Stimulated activated CD8-positive, alpha-beta memory T cell treated with anti-CD3 and anti-CD28 coated beads, Interleukin-15, amount 100 ng/mL, for 4 hours (primary cell): ENCODE results near the gene HSPA6.
"Not testable (repeated sequence)": the region's sequence is repeated elsewhere in the genome, so short reads cannot be mapped to it uniquely, and the experiment has no call there.

Experiments used
- DNase-seq, 2 donors: peaks; one replicate each; pipeline ENCODE4 v3.0.0-alpha.2; 2020; ENCODE audit warnings: low read depth in 2 of 2

Gene HSPA6

DNA sequence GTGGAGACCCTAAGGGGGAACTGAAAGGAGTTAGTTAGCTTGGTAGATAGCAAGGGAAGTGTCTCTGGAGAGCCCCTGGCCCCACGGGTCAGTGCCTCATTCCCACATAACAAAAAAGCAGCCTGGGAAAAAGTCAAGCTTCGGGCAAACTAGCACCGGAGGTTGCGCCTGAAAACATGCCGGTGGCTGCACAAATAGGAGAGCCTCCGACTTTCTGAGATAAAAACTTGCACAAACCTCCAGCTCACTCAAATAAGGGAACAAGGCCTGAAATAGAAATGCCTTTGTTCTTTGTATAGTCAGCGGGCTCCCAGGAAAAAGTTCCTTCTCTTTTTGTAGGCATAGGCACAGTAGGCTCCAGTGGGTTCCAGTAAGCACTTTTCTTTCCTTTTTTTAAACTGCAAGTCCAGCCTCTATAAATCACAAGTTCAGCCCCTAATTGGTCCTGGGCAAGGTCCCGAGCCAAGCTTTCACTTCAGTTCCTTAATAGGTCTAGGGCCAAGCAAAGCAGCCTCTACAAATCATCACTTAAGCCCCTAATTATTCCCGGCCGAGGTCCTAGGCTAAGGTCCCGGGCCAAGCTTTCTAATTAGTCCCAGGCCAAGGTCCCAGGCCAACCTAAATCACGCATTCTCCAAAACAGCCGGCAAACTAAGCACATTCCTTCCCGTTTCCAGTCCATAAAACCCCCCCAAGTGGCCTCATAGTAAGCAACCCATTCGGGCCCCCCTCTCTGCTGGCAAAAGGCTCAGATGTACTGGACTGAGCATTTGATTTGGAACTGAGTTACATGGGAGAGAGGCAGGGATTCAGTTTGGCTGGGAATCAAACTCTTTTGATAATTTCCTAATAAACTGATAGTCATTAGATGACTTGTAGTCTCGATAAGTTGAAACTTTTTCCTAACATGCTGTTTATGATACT lies 8.6 kb downstream of the HSPA6 start:
- DNase-seq, result not testable (repeated sequence)

DNA sequence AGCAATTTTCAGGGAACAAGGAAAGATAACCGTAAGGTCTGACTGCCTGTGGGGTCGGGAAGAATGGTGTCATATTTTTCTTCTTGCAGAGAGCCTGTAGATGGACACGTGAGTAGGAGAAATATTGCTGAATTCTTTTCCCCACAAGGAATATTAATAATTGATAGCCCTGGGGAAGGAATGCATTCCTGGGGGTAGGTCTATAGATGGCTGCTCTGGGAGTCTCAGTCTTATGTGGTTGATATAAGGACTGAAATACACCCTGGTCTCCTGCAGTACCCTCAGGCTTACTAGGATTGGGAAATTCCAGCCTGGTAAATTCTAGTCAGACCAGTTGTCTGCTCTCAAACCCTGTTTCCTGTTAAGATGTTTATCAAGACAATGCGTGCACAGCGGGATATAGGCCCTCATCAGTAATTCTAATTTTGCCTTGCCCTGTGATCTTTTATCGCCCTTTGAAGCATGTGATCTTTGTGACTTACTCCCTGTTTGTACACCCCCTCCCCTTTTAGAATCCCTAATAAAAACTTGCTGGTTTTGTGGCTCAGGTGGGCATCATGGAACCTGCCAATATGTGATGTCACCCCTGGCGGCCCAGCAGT lies 12.8 kb downstream of the HSPA6 start:
- not testable (repeated sequence) for DNase-seq

DNA sequence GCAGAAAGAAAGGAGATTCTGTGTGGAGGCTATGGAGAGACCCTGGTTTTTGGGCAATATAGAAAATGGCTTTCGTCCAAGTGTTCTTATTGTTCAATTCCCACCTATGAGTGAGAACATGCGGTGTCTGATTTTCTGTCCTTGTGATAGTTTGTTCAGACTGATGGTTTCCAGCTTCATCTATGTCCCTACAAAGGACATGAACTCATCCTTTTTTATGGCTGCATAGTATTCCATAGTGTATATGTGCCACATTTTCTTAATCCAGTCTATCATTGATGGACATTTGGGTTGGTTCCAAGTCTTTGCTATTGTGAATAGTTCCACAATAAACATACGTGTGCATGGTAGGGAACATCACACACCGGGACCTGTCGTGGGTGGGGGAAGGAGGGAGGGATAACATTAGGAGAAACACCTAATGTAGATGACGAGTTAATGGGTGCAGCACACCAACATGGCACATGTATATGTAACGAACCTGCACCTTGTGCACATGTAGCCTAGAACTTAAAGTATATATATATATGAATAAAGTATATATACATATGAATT lies 14.7 kb downstream of the HSPA6 start:
- not testable (repeated sequence) for DNase-seq

DNA sequence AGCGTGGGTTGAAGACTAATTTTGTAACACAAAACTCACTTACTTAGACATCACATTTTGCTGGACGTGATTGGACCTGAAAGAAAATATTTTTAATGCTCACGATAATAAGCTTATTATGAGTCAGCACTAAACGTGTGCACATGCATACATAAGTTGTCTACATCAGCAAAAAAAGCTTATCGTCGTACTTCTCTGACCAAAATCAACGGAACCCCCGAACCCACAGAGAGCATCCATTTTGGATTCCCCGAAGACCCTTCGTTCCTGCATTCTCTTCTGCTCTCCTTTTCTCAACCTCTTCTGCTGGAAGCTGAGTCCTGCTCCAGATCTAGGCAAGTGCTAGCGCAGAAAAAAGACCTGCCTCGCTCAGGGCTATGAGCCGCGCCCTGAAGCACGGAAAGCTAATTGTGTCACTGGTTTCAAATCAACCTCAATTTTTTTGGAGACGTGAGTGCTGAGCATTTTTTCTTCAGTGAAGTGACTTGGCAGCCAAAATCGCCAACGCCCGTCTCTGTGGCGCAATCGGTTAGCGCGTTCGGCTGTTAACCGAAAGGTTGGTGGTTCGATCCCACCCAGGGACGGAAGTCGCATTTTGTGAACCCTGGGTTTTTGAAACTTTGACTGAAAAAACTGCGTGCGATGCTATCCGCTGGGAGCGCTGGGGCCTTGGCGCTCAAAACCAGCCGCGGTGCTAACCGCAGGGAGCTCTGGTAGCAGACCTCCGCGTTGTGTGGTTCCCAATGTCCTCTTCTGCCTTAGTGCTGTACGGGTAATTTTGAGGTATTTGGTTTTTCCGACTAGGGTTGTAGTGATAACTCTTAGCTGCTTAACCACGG lies 15.6 kb downstream of the HSPA6 start:
- peak; percentile 75 to 91 for DNase-seq

DNA sequence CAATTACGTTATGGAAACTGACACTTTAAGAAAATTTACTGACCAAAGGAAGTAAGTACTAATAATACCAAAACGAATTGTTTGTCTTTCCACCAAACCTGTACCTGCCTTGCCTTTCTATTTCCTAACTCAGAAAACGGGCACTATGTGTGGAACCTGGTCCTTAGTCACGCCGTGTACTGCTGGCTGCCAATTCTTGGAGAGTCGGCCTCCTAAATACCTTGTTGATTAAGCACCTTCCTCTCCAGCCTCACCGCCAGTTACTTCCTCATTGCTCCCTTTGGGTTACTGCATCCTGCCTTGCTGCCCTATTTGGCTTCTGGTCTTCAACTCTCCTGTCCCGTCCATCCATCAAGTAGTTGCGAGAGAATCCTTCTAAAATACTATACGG lies 16.2 kb downstream of the HSPA6 start:
- DNase-seq, result not testable (repeated sequence)

DNA sequence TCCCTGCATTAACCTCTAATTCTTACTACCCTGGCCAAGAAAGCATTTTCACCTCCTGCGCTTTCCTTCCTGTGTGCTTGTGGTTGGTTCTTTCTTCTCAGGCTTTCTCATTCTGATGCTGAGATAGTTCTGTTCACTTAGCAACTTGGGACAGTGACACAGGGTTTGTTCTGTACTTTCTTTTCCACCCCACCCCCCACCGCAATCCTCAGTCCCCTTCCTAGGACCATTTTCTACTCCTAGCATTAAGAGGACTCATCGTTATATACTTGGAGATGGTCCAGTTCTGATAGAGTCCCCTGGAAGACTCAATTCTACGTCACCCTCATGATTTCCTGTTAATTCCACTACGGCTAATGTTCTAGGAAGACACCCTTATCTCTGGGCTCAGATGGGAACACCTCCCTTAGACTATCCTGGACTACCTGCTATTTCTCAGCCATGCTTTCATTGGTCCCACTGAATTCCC lies 17.8 kb downstream of the HSPA6 start:
- peak in 1 of 2 donors; percentile 57 for DNase-seq

DNA sequence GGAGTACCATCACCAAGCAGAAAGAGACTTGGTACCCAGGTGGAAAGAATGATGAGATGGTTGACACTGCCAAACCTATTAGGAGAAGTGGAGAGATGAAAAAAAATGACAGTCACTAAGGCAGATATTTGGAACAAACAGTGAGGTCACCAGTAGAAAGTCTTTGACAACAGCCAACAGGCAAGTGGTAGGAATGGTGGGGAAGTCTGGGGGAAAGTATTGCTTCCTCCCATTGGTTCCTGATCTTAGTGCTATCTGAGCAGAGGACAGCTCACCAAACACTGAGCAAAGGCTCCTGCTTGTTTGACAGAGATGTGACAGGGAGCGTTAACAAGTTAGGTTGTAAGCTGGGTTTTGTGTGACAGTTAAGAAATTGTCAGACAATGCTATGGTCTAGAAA lies 18.8 kb downstream of the HSPA6 start:
- DNase-seq, result not testable (repeated sequence)

DNA sequence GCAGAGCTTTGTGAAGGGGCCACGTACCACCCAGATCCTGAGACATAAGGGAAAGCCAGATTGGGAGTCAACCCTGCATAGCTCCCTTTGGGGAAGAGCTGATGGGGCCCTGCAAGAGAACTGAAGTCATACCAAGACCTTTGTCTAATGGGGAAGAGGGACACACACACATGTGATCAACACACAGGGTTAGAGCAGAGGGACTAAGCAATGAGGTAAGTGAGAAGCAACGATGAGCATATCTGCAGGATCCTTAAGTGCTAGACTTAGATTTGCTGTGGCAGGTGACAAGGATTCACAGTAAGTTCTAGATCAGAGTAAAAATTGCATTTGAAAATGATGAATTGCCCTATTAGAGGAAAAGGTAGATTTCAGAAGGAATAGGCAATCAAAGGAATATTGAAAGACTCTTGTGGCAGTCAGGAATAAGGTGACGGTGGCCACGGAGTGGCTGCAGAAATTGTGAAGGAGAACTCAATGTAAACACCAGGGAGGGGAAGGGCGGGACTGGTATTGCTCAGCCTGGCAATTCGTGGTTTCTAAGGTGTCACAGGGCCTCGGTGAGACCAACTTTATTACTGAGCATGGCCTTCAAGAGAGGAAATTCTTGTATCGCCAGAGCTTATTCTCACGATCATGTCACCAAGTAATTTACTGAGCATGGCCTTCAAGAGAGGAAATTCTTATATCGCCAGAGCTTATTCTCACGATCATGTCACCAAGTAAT lies 20.8 kb downstream of the HSPA6 start:
- DNase-seq, result not testable (repeated sequence)

DNA sequence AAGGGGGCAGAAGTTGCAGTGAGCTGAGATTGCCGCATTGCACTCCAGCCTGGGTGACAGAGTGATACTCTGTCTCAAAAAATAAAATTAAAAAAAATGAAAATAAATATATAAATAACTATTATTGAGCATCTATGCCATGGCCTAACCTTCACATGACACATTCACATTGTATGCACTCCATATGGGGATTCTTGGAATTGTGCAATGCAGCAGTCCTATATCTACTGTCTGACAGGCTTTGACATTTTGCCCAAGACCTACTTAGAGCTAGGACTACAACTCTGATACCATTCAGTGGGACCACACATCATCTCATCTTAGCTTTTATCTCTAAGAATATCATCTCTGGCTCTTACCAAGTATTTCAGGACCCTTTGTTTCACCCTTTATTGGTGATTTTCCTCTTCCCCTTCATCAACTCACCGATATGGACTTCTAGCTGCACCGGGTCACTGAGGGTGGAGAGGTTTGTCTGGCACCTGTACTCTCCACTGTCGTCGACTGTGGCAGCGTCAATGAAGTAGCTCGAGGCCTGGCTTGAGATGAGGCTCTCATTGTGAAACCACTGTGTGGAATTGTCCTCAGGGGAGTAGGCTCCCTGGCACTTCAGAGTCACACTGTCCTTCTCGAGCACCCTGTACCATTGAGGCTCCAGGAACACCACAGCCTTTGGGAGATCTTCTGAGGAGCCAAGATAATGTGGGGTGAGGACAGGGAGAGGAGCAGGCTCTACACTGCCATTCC lies 23.8 kb downstream of the HSPA6 start:
- not testable (repeated sequence) for DNase-seq

DNA sequence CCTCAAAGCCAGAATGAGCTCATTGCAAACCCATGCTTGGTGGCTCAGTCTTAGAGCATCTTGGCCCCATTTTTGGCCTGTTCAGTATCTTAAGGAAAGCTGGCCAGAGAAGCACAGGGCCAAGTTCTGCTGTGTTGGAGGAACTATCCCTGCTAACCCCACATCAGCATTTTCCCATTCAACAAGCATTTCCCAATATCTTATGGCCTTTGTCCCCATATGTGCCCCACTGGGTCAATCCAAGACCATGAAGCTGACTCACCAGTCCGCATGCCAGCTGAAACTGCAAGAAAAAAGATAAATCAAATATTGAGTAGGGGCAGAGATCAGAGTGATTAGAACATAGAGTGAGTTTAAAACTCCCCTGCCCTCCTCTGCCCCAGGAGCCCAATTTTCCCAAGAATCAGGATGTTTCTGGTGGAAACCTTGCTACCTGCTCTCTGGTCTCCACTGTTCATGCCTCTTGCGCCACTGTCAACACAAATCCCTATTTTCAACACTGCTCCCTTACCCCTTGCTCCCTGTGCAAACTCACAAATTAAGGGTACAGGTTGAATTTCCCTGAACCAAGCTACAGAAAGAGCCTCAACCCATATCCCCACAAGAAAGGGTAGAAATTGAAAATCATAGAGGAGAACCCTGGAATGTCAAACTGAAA lies 24.5 kb downstream of the HSPA6 start:
- not testable (repeated sequence) for DNase-seq

DNA sequence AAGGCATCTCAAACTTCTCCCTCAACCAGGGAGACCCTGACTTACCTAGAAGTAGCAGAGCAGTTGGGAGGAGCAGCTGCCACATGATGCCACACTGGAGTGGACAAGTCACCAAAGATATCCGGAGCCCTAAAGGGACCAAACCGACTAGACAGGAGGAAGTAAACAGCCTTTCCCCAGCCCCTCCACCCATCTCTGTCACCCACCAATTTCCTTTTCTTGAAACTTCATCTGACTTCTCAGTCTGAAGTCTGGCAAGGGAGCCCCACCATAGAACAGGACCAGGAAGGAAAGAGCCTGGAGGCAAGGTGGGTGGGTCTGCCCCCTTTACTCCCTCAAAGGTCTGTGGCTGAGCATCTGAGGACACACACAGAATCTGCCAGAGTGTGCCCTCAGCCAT lies 25.3 kb downstream of the HSPA6 start, which contains the start of gene FCGR3A:
FCGR3A (minus strand) TSS at position 167 of the 400 bp plus-strand sequence; CDS start at position 85, 82 bp downstream.
- no peak for DNase-seq

DNA sequence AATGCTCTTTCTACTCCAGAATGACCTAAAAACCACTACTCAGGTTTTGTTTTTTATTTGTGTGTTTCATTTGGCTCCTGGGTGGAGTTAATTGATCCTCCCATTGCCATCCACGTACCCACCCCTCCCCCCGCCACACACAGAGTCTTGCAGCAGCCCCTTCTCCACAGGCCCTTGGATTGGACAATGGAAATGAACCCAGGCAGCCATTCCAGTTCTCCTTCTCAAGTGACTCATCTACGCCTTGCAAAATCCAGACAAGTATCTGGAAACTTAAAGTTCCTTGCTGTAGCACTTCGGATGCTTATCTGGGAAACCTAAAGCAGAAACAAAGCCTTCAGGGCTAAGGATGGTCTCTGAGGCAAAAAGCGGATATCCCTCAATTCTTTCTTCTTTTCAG lies 26.6 kb downstream of the HSPA6 start:
- DNase-seq, result not testable (repeated sequence)

DNA sequence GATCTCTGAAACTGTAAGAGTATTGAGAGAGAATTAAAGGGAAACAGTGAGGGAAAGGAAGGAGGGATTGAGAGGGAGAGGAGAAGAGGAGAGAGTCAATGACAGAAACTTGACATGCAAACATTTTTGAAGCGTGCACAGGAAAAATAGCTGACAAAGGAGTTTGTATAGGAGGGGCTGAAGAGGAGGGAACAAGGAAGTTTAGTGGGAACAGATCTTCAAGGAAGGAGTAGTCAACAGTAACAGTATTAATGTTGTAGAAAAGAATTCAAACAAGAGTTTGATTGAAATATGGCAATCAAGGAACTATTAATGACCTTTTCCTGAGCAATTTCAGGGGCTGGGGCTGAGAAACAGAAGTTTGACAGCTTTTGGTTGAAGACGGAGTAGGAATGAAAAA lies 29.3 kb downstream of the HSPA6 start:
- not testable (repeated sequence) for DNase-seq

DNA sequence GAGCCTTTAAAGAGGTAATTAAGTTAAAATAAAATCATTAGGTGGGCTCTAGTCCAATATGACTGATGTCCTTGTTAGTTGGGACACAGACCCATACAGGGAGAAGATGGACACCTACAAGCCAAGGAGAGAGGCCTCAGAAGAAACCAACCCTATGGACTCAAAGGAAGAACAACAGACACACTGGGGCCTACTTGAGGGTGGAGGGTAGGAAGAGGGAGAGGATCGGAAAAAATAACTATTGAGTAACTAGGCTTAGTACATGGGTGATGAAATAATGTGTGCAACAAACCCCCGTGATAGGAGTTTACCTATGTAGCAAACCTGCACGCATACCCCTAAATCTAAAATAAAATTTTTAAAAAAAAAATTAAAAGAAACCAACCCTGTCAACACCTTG lies 30.0 kb downstream of the HSPA6 start:
- DNase-seq, result not testable (repeated sequence)

DNA sequence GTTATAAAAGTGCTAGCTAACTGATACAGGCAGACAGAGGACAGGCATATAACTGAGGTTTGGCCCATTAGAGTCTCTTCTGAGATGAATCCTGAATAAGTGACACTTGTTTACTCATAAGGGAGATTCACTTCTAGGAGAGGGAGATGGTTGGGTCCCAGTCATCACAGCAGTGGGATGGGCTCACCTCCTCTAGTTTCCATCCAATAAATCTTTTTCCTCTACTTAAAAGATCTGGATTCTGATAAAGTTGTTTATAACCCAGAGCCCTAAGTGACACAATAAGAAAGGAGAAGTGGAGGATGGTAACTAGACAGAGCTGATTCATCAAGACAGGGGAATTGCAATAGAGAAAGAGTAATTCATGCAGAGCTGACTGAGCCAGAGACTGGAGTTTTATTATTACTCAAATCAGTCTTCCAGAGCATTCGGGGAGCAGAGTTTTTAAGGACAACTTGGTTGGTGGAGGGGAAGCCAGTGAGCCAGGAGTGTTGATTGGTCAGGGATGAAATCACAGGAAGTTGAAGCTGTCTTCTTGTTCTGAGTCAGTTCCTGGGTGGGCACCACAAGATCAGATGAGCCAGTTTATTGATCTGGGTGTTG lies 30.6 kb downstream of the HSPA6 start:
- DNase-seq, result not testable (repeated sequence)

DNA sequence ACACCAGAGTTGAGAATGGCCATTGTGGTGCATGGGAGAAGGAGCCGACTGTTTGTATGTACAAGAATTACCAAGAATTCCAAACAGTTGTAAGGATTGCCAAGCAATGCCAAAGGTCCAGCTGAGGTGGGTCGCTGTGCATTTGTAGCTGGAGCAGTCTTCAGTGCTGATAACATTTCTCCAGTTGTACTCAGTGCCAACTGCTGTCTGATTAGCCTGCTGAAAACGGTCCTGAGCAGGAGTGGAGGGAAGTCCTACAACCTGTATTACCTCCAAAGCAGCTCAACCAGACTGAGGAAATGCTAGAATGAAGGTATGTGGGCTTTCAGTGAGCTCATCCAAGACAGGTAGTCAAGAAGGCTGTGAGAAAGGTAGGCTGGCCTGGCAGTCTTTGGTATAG lies 31.8 kb downstream of the HSPA6 start:
- DNase-seq, result not testable (repeated sequence)

DNA sequence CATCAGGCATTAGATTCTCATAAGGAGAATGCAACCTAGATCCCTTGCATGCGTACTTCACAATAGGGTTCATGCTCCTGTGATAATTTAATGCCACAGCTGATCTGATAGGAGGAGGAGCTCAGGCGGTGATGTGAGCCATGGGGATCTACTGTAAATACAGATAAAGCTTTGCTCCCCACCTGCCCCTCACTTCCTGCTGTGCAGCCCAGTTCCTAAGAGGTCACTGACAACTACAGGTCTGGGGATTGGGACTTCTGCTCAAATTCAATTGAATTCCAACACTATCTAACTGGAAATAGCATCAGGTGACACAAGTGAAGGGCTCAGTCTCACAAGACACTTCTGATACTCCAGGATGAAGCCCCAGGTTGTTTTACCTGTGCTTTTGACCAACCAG lies 32.6 kb downstream of the HSPA6 start:
- not testable (repeated sequence) for DNase-seq

DNA sequence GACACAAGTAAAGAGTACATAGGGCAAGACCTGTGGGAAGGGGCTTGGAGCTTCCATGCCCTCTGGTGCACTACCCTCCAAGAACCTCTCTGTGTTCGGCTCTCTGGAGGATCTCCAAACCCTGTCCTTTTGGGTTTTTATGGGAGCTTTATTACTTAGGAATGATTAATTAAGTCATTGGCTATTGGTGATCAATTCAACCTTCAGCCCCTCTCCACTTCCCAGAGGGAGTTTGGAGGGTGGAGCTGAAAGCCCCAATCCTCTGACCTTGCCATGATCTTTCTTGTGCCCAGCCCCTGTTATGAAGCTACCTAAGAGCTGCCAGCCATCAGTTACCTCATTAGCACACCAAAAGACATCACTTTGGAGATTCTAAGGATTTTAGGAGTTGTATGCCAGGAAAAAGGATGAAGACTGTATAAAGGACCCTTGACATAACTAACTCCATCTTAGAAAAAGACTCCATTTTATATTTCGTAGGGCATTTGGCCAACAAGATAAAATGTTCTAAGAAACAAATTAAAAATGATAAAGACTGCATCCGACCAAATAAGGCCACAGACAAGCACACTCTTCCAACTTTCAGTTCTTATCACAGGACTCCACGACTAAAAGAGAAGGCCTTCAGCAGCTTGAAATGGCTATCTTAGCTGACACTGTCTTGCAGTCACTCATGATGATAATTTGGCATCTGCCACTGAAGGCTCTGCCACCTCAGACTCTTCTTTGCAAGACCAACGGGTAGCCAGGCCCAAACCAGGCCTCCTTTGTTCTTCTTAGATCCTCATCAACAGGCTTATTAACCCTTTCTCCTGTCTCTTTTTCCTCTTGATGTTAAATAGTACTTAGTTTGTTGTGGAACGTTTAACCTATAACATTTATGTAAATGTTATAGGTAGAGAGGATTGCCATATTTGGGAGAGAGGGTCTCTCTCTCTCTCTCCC lies 33.4 kb downstream of the HSPA6 start:
- DNase-seq, result not testable (repeated sequence)
